H1 (cell line): ENCODE measurements around the gene LAT. TPM values are rescaled to one million over a fixed set of nuclear protein-coding genes. Genes with fewer than 3 reads are reported as not detected.

Experiments used
- BACH1 ChIP-seq: IDR thresholded peaks from 2 replicates; pipeline ENCODE4 v1.6.1; 2012; ENCODE audit warnings: low read length, improper control_type of control experiment
- E2F6 ChIP-seq: IDR thresholded peaks from 2 replicates; pipeline ENCODE4 v1.6.1; 2012; ENCODE audit warnings: inconsistent platforms
- HDAC2 ChIP-seq, 2 experiments: fragments of 300-600 bp in 1 of 2; sonication (generic) in 1 of 2; IDR thresholded peaks; 2 replicates each; pipeline ENCODE4 v1.6.1; 2011 to 2012; ENCODE audit warnings: low read depth in 2 of 2, low read length in 2 of 2, mild to moderate bottlenecking in 2 of 2, moderate library complexity in 2 of 2, borderline replicate concordance in 1 of 2, inconsistent platforms in 1 of 2
- KDM1A ChIP-seq: fragments of 200-600, 300-600 bp; sonication (generic); IDR thresholded peaks from 2 replicates; pipeline ENCODE4 v1.7.1; 2016; ENCODE audit warnings: mild to moderate bottlenecking, low read length, borderline replicate concordance
- KDM5A ChIP-seq: fragments of 200-600 bp; IDR thresholded peaks from 2 replicates; pipeline ENCODE4 v1.7.1; 2012; ENCODE audit warnings: mild to moderate bottlenecking, low read length, inconsistent platforms, mixed read lengths
- MAX ChIP-seq: IDR thresholded peaks from 2 replicates; pipeline ENCODE4 v1.6.1; 2012; ENCODE audit warnings: inconsistent platforms
- NANOG ChIP-seq: IDR thresholded peaks from 2 replicates; pipeline ENCODE4 v1.6.1; 2011; ENCODE audit warnings: low read length, low read depth, mild to moderate bottlenecking, inconsistent platforms; ENCODE audit not compliant: insufficient read depth, poor library complexity, severe bottlenecking
- SP4 ChIP-seq: IDR thresholded peaks from 2 replicates; pipeline ENCODE4 v1.6.1; 2012; ENCODE audit warnings: low read length, inconsistent platforms
- polyA plus RNA-seq, 7 experiments: library from polyadenylated mRNA; depleted of rRNA in 3 of 7; stranded (reverse) in 5 of 7; unstranded in 2 of 7; fragments of >200 nt in 5 of 7; fragments of 200-250 nt in 2 of 7; gene quantifications; 1 replicate in 5 of 7; 2 replicates in 1 of 7; 4 replicates in 1 of 7; pipeline versions ENCODE4 v1.2.1 to v1.2.3, GENCODE V29; 2011 to 2013; ENCODE audit warnings: missing spikeins in 2 of 7, mixed read lengths in 2 of 7
- total RNA-seq: library from RNA; stranded (reverse); fragmentation: NEBNext Ultra II Directional; extraction: Animal tissue kit (Norgen Biotek cat#: 25700); gene quantifications from 2 replicates; pipeline ENCODE4 v1.2.1, GENCODE V29; 2021

Gene LAT
- total and polyA plus RNA-seq, 2 of the 8 experiments (the other 6 are each of a cell fraction or from before 2014, with no cell fraction given), result 2.7 to 3.4 TPM

- TF ChIP-seq BACH1, result no peak
- no peak for TF ChIP-seq E2F6
- no peak for TF ChIP-seq KDM5A
- TF ChIP-seq SP4, result no peak
- no peak for TF ChIP-seq MAX
- no peak for TF ChIP-seq KDM1A
- no peak for TF ChIP-seq NANOG
- no peak for TF ChIP-seq HDAC2 (IDR thresholded peaks at IDR 0.05; ENCODE audit: borderline replicate concordance in 1 of 2, low read depth in 2 of 2, low read length in 2 of 2)
Measured at GRCh38 chr16:28989363-28989762, 4.5 kb downstream of the LAT start (continued).
